ENCODE results near the gene TDP1. TPM values are rescaled to one million over a fixed set of nuclear protein-coding genes. Genes with fewer than 3 reads are reported as not detected.

Gene TDP1
- total RNA-seq, 4 donors from 2014 or later = 2.9 to 8.0 (median 7.3) TPM

GRCh38 chr14:89992273-89992672 is 36.5 kb downstream of the TDP1 start:
- Histone ChIP-seq H3K27ac (no peak overlapping the region), H3K4me3 (replicated peaks in 1 of 3) (no peak overlapping the region), H3K4me1 (no peaks in the 10 kb centered on the region), H3K27me3 (no peaks in the 10 kb centered on the region), H3K9me3 (no peaks in the 10 kb centered on the region), H3K36me3 (peaks cover 6 to 10% of the 10 kb centered on the region in 2 donors)
- DNase-seq = no peak
- 93 to 97% methylated on average over 3 of the region's 3 CpGs for WGBS, 2 donors
- intact Hi-C loops (cut with DNase I) = no loop called here
- TF ChIP-seq POLR2A (IDR thresholded peaks at IDR 0.05) (no peak), CTCF (IDR thresholded peaks at IDR 0.05) (no peak)

- Histone ChIP-seq H3K36me3 (peaks cover 0 to 6% of the 10 kb centered on the region in 2 donors), H3K27me3 (no peaks in the 10 kb centered on the region), H3K27ac (no peak overlapping the region), H3K4me3 (replicated peaks in 1 of 3) (no peak overlapping the region), H3K9me3 (no peaks in the 10 kb centered on the region), H3K4me1 (no peaks in the 10 kb centered on the region)
- no peak for DNase-seq
- TF ChIP-seq CTCF (IDR thresholded peaks at IDR 0.05) (no peak), POLR2A (IDR thresholded peaks at IDR 0.05) (no peak)
- WGBS, 2 donors = 100% methylated on average over 1 of the region's 1 CpG
- intact Hi-C loops (cut with DNase I) = no loop called here
Observed at GRCh38 chr14:89996963-89997362, 41.2 kb downstream of the TDP1 start.

DNA sequence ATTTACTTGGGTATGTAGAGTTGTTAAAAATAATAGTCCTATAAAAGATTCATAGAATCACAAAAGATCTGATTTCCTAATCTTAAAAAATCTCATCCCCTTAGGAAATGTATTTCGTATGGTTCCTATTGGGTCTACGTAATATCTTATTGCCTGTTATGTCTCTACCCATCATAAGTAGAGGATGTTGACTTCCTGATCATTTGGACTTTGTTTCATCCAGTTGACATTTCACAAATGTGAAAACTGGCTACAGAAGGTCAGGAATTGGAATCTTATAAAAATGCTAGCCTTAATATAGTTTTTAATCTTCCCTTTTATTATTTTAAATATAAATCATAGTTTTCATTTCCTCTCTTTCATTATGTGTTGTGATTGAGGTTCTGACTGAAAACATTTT is 45.2 kb downstream of the TDP1 start:
- DNase-seq = no peak
- intact Hi-C loops (cut with DNase I) = no loop called here
- no peaks in the 10 kb centered on the region for H3K36me3 ChIP-seq
- TF ChIP-seq CTCF (IDR thresholded peaks at IDR 0.05) = no peak
- no peak for TF ChIP-seq POLR2A (IDR thresholded peaks at IDR 0.05)
- H3K4me3 ChIP-seq (replicated peaks in 1 of 3) = no peak overlapping the region
- 96 to 97% methylated on average over 2 of the region's 2 CpGs for WGBS, 2 donors
- no peak overlapping the region for H3K27ac ChIP-seq
- H3K4me1 ChIP-seq = no peaks in the 10 kb centered on the region
- H3K9me3 ChIP-seq = no peaks in the 10 kb centered on the region
- no peaks in the 10 kb centered on the region for H3K27me3 ChIP-seq

DNA sequence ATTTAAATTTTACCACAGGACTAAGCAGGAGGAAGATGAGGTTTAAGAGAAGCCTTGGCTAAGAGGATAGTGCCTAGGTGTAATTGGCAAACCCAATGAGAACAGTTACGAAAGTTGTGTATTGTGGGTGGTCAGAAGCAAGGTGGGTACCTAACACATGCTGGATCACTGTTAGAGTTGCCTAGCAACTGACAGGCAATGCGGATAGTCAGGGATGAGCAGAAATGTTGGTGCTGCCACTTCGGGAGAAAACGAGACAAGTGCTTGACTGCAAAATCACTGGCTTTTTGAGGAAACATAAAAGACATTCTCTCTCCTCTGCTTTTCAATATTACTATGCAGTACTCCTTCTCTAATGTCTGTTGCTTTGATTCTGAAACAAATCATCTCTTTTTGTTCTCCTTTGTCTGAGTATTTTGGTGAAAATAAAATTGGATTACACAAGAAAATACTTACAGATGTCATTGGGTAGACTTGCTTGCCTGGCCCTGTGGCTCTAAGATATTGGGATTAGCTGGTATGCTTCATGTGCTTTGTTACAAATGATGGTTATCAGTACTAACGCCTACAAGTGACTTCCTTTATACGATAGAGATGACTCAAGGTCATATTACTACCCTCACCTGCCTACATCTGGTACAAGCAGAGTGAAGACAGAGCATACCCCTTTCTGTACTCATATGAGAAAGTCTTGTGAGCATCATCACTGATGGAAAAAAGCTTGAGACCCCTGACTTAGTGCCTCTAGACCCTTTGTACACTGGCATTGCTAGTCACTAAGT is 48.0 kb downstream of the TDP1 start:
- no peaks in the 10 kb centered on the region for H3K4me1 ChIP-seq
- H3K9me3 ChIP-seq = no peaks in the 10 kb centered on the region
- no peak for DNase-seq
- intact Hi-C loops (cut with DNase I) = no loop called here
- no peak overlapping the region for H3K4me3 ChIP-seq (replicated peaks in 1 of 3)
- no peaks in the 10 kb centered on the region for H3K36me3 ChIP-seq
- no peak overlapping the region for H3K27ac ChIP-seq
- TF ChIP-seq POLR2A (IDR thresholded peaks at IDR 0.05) = no peak
- no peak for TF ChIP-seq CTCF (IDR thresholded peaks at IDR 0.05)
- no peaks in the 10 kb centered on the region for H3K27me3 ChIP-seq
- 85 to 94% methylated on average over 6 of the region's 6 CpGs for WGBS, 2 donors

DNA sequence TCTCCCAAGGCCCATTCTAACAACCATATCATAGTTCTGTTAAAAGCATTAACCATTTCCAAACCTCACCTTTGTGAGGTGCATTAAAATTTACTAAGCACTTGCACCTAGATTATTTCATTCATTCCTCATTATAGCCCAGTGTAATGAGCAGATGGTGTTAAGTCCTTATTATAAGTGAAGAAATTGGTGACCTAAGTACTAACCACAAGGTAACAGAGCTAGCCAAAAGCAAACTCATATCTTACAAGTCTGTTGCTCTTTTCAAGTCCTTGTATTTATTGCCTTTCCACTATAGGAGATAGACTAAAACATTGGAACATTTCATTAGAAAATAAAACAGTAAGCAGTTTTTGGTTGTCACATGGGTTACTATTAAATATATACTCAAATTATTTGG is 49.7 kb downstream of the TDP1 start:
- TF ChIP-seq POLR2A (IDR thresholded peaks at IDR 0.05) = no peak
- no peak for TF ChIP-seq CTCF (IDR thresholded peaks at IDR 0.05)
- Histone ChIP-seq H3K9me3 (no peaks in the 10 kb centered on the region), H3K36me3 (no peaks in the 10 kb centered on the region)

More for the DNA sequence above, 49.7 kb downstream of the TDP1 start:
- intact Hi-C loops (cut with DNase I) = no loop called here
- H3K4me3 ChIP-seq (replicated peaks in 1 of 3) = no peak overlapping the region
- no peaks in the 10 kb centered on the region for H3K4me1 ChIP-seq
- H3K27me3 ChIP-seq = no peaks in the 10 kb centered on the region
- DNase-seq = no peak
- no peak overlapping the region for H3K27ac ChIP-seq
